SH-SY5Y (cell line): ENCODE data around the gene RIN2.

Experiments used
- GATA2 ChIP-seq: IDR thresholded peaks from 2 replicates; pipeline ENCODE4 v1.6.1; 2011; ENCODE audit warnings: mild to moderate bottlenecking, low read depth, low read length
- GATA3 ChIP-seq: IDR thresholded peaks from 2 replicates; pipeline ENCODE4 v1.6.1; 2011; ENCODE audit warnings: low read depth, mild to moderate bottlenecking, low read length, moderate library complexity

- TF ChIP-seq GATA2 (no peak), GATA3 (no peak)
These were observed 14.4 kb upstream of the RIN2 start for GRCh38 chr20:19743640-19743995.
